IPS-11a (cell line): ENCODE measurements around the gene RRP8.

Experiments
- H3K4me3 ChIP-seq: one replicate; pipeline ENCODE4 v1.5.1; 2013; ENCODE audit warnings: low read depth, low read length, control low read depth

The RRP8 gene

DNA sequence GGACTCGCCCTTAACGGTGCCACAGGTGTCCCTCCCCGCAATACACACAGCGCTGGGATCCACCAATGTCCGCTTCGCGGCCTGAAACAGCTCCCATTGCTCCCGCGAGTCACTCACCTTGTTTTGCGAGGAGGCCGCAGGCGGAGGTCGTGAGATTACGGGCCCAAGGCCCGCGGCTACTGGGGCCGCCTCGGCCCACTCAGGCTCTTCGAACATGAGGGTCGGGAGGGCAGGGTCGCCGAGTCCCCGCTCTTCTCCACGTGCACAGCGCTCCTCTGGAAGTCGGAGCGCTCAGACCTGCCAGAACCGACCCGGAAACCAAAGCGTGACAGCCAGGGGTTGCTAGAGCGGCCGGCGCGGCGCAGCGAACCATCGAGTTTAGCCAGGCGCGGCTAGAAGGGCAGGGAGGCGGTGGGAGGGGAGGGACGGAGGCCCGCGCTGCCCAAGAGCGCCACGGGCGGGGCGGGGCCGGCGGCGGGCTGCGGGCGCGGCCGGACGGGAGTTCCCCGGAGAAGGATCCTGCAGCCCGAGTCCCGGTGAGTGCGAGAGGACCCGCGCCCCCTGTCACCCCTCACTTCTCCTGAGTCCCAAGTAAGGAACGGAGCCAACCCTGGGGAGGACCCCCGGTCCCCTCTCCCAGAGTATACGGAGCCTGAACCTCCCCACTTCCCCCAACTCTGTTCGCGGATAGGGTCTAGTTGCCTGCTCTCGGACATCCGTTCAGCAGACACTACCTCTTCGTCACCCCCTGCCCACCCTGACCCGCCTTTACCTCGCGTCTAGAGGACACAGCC is at the start of gene RRP8, which contains the start of gene ILK:
Gene RRP8 (minus strand): TSS at position 330 of the 794 bp plus-strand sequence. CDS start 114 bp downstream, at position 216.
Gene ILK (plus strand): TSS at position 488 of the 794 bp plus-strand sequence. CDS start 498 bp downstream, outside the sequence.
- H3K4me3 ChIP-seq: peak within 1 kb of the TSS; percentile 78

DNA sequence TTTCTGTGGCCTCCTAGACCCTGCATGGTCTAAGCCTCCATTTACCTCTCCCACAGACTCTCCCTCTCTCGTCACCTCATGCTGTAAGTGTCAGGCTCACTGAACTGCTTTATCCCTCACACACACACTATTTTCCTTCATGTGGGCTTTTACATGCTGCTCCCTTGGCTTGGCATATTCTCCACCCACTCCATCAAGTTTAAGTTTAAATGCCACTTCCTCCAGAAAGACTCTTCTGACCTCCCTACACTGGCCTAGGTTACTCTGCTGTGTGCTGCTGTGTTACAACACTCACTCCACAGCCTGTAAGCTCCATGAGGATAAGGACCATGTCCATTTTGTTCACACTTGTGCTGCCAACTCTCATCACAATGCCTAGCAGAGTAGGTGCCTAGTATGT is 49.7 kb upstream of the RRP8 start:
- H3K4me3 ChIP-seq: no peak overlapping the region

DNA sequence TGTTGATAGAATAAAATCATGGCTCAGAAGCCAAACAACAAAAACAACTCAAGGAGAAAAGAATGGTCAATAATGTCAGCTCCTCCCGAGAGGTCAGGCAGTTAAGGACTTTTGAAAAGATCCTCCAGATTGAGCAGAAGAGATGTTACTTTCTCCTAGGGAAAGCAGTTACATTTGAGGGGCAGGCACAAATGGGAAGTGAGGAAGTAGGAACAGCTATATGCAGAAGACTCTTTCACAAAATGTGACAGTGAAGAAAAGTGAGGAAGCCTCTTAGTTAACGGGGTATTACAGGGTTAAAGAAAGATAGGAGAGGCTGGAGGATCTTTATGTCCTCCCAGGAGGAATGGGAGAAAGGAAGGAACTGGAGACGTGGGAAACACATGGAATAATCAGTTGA is 48.8 kb upstream of the RRP8 start:
- H3K4me3 ChIP-seq: no peak overlapping the region

DNA sequence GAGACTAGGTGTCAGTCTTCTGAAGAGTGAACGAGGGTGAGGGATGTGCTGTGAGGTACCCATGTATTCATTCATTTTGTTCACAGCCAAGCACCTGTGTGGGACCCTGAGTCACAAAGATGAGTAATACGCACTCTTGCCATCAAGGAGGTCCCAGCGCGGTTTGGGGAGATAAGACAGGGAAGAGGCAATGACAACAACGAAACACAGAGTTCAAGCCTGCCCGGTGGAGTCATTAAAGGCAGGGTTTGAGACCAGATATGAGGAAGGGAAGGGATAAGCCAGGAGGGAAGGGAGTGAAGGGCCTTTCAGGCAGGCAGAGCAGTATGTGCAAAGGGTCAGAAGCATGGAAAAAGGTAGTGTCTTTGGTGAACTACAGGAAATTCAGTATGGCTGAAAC is 47.6 kb upstream of the RRP8 start:
- no peak overlapping the region for H3K4me3 ChIP-seq

DNA sequence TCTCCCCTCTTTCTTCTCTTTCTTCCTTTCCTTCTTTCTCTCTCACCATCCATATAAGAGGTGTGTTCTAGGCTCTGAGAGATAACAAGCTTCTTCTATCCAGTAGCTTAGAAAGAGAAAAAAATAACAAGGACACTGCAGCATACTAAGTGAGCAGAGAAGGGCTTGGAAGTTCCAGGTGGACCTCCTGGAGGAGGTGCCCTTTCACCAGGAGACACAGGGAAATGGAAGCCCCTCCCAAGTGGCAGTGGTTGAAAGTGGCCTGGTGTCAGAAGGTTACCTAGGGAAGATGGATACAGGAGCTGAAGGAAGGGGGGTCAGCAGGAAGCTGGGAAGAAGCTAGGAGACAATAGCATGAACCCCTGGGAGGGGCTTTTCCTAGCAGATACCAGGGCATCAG is 46.7 kb upstream of the RRP8 start:
- H3K4me3 ChIP-seq: no peak overlapping the region

DNA sequence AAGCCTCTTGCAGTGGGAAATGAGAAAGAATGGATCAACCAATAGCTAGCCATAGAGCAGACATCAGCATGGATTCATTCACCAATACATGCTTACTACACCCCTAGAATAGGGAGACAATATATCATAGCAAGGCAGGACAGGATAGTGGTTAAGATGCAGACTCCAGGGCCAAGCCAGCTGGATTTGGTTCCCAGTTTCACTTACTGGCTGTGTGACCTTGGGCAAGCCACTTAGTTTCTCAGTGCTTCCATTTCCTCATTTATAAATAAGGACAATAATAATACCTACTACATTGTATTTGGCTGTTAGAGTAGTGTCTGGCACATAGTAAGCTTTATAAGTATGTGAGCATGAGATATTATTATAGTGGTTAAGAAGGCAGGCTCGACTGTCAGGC is 45.1 kb upstream of the RRP8 start:
- no peak overlapping the region for H3K4me3 ChIP-seq

DNA sequence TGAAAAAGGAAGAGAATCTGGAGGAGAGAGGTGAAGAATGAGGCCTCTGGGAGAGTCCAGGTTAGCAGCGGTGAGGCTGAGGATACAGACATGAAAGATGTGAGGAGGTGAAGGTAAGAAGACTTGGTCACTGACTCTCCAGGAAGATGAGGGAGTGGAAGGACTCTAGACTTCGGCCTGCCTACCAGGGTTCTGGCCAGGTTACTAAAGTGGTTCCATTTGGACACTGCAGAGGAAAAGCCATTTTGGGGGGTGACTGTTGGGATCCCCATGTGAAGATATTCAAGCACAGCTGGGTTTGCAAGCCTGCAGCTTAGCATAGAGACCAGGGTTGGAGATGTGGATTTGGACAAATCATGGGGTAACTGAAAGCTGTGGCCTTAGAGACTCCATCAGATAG is 44.4 kb upstream of the RRP8 start:
- no peak overlapping the region for H3K4me3 ChIP-seq

DNA sequence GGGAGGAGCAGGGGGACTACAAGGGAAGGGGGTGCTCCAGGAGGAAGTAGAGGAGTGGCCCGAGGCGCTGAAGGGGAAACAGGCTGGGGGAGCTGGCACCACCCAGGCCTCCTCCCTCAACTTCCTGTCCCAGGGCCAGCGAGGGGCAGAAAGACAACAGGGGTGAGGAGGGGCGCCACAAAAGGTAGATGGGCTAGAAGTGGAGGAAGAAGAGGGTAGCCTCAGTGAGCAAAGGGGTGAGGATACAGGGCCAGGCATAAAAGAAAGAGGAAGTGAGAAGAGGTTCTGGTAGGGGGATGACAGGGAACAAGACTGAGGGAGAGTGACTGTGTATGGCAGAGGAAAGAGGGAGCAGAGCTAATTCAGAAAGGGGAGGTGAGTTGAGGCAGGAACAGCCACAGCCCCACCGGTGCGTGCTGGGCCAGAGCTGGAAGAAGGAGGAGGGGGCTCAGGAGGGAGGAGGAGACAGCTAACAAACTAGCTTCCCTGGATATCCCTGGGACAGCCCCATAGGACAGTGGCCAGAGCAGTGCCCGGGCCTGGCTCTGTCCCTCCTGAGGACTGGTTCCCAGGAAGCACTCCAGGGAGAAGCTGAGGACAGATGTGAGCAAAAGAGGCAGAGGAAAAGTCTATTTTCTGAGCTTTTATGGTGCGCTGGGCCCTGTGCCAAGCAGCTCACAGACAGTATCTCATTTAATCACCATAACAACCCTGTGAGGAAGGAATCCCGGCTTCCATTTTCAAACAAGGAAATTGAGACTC is 43.7 kb upstream of the RRP8 start:
- no peak overlapping the region for H3K4me3 ChIP-seq

DNA sequence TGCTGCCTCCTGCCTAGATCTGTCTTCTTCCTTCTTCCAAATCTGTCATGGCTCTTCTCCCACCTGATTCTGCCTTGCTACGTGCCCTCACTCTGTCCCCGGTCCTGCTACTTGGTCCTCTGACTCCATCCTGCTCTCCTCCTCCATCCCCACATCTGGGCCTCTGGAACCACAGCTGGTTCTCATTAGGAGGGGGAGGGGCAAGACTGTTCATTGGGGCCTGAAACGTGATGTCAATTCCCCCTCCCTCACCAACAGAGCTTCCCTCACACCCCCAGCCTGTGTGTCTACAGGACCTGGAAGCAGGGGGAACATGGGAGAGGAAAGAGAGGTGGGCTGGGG is 43.1 kb upstream of the RRP8 start:
- H3K4me3 ChIP-seq: no peak overlapping the region

DNA sequence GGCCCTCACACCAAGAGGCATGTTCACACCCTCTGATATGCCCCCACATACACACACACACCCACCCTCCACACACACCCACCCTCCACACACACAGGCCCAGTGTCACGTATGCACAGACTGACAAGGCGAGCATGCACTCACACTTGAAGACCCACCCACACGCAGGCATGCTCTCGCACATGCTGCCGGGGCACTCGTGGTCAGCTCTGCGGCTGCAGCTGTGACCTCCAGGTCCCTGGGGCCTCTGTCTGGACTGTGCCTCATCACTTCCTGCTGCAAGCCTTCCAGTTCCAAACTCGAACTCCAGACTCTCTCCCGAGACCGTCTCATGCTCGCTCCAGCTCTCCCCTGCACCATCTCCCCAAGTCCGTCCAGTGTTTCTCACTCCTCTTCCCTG is 42.7 kb upstream of the RRP8 start:
- H3K4me3 ChIP-seq: no peak overlapping the region

DNA sequence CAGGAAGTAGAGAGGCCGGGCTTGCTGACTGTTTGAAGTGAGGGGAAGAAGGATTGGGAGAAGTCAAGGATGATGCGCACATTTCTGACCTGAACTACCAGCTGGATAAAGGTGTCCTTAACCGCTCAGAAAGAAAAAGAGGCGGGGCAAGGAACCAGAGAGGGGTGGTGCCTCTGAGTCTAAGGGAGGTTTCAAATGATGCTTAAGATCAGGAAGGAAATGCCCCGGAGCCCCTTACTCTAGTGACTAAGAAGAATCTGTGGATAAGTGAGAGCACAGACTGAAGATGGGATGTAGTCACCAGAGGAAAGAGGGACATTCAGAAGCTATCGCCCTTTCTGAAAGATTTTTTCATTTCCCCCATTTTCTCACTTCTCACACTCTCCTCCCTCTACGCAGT is 39.5 kb upstream of the RRP8 start:
- H3K4me3 ChIP-seq: no peak overlapping the region

DNA sequence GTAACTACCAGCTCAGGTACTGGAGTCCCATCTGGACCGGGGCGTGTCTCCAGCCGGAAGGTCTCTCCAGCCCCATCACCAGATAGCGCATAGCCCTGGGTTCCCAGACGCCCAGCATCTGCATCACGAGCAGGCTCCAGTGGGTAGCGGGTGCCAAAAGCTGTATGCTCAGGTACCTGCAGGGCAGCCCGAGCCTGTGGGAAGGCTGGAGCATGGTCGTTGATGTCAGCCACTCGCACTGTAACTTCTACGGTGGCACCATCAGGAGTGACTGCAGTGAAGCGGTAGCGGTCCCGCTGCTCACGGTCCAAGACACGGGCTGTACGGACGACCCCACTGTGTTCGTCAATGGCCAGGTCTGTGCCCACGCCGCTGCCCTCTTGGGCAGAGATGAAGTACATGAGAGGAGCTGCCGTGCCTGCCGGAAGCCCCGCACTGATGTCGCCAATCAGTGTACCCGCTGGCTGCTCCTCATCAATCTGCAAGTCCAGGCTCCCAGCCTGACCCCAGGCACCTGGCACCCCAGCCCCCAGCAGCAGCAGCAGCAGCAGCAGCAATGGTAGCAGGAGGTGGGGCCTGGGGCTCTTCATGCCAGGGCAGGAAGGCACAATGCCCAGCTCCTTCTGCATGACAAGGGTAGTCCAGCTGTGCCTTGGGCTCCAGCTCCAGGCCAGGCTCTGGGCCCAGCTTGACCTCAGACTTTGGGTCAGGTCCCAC is 37.7 kb upstream of the RRP8 start:
- H3K4me3 ChIP-seq: no peak overlapping the region

DNA sequence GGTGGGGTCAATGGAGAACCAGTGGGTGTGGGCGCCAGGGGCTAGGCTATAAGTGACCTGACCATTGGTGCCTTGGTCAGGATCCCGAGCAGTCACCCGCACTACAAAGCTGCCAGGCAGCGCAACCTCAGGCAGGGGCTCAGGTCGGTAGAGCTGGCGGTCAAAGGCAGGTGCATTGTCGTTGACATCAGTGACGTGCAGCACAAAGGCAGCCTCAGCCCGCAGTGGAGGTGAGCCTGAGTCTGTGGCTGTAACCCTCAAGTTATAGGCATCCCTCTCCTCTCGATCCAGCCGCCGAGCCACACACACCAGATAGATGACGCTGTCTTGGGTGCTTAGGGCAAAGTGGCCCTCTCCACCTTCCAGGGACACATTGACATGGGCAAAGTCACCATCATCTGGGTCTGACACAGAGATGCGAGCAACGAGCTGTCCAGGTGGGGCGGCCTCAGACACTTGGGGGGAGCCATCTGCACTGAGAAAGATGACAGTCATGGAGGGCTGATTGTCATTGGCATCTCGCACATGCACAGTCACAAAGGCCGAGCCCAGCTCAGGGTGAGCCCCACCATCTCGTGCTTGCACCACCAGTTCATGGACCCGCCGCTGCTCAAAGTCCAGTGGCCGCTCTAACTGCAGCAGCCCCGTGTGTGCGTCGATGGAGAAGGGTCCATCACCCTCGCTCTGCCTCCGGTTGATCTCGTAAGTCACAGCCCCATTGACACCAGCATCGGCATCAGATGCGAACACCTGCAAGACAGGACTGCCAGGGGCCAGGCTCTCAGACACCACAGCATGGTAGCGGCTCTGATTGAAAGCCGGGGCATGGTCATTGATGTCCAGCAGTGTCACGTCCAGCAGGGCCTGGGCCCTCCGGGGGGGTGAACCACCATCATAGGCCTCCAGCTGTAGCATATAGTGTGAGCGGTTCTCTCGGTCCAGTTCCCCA is 36.9 kb upstream of the RRP8 start:
- no peak overlapping the region for H3K4me3 ChIP-seq

DNA sequence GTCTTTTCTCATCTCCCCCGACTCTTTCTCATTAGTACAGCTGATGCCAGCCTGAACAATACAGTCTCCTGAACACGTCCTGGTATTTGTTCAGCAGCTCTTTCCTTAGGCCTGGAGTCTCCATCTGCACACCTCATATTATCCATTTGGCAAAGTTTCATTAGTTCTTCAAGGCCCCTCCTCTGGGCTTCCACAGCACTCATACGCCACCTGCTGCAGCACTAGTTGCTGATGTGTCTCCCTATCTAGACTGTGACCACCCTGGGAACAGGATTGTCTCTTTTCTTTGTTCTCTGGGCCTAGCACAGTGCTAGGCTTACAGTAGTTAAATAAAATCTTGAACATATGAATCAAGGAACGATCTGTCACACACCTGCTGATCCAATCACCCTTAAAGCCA is 35.0 kb upstream of the RRP8 start:
- no peak overlapping the region for H3K4me3 ChIP-seq

DNA sequence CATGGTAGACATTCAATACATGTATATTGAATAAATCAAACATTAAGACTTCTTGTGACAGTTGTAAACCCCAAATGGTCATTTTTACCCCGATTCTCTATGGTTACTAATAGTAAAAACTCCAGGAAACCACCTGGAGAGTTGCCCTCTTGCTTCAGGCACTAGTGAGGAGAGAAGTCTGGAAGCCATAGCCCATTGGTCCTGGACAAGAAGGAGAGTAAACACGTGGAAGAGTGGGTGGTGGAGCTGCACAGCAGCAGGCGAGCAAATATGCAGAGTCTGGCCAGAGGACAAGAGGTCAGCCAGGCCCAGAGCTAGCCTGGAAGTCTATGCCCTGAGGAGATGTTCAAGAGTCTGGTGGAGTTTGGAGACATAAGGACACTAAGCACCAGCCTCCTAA is 34.5 kb upstream of the RRP8 start:
- H3K4me3 ChIP-seq: no peak overlapping the region

DNA sequence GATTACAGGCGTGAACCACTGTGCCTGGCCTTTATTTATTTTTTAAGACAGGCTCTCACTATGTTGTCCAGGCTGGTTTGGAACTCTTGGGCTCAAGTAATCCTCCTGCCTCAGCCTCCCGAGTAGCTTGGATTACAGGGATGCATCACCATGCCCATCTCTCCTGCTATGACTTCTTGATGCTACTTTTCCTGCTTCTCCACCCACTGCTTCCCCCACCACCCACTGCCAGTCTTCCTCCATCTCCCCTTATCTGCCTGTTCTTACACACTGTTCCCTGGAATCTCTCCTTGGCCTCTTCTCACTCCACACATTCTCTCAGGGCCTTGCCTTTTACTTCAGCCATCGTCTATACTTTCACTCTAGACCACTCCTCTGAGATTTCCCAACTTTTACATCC is 33.1 kb upstream of the RRP8 start:
- no peak overlapping the region for H3K4me3 ChIP-seq

DNA sequence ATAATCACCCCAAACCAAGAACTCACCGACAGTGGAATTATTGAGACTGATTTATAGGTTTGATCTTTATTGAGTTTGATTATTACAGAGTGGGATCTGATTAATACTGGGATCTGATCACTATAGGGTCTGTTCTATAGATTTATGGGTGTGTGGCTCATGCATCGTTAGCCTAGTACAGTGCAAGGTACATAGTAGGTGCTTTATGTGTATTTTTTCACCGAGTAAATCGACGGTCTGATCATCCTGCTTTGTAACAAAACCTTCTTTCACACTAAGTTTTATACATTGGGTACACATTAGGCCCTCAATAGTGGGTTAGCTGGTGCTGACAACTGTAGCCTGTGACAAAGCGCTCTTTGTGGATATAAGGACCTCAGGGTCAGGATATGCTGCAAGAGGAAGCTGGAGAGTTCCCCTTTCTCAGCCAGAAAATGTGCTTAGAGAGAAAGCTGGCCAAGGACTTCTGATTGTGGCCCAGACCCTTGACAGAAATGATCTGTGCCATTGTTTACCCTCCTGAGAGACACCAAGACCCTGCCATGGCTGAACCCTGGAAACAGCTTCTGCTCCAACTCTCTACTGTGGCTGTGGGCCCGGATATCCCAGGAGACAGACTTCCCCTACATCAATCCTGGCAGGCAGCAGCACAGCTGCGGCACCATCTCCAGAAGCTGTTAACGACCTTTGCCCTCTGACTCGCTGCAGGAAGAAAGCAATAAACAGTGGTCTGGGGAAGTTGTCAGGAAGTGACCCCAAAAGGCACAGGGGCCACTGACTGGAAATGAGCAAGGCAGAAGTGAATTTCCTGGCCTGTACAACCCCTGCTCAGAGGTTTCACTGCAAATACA is 31.9 kb upstream of the RRP8 start:
- no peak overlapping the region for H3K4me3 ChIP-seq

DNA sequence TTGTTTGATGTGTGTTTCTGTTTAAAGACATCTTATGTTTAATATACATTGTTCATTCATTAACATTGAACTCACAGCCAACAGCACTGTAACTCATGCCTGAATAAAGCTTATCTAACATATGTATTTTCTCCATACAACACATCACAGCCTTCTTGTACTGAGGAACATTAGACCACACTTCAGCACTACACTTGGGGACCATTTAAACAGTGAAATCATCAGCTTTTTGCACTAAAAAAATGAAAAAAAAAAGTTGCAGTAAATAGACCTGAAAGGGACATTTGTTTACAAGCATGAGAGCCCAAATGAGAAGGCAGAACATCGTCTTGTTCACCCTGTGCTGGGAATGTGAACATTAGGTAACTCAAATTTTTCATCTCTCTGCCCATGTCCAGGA is 31.1 kb upstream of the RRP8 start:
- no peak overlapping the region for H3K4me3 ChIP-seq
